LNCAP (cell line): ENCODE results near the gene PUS1.

Source experiments
- CTCF ChIP-seq: fragments of 450-650 bp; IDR thresholded peaks from 2 replicates; pipeline ENCODE4 v1.5.1; 2017; ENCODE audit warnings: mild to moderate bottlenecking

The PUS1 gene

DNA sequence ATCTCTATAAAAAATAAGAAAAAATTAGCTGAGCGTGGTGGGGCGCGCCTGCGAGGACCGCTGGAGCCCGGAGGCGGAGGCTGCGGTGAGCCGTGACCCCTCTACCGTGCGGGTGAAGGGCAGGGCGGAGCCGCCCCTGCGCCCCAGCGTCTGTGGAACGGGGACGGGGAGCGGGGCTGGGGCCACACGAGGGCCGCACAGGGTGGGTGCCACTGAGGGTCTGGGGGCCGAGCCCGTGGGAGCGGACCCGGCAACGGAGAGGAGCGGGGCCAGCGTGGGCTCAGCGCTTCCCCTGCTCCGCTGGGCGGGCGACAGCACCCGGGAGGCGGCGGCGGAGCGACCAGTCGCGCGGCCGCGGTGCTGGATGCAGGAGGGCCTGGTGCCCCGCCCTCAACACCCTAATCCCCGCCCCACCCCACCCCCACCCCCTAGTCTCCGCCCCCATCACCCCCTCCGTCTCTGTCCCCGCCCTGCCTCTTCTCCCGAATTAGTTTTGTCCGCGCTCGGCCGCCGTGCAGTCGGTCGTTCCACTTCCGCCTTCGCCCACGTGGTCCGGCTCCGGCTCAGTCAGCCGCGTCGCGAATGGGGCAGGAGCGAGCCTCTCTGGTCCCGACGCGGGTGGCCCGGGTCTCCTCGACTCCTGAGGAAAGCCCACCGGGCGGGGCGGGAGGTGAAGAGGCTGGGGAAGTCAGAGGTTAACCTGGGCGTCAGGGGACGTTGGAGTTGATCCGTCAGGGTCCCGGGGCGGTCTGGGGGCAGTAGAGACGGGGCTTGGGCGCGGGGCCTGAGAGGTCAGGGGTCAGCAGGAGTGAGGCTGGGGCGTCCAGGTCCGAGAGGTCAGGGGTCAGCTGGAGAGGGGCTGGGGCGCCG is at the start of gene PUS1:
Gene PUS1 (plus strand): TSS at position 566 of the 870 bp plus-strand sequence. CDS start 447 bp downstream, outside the sequence.
- TF ChIP-seq CTCF, result no peak

GRCh38 chr12:131882804-131883520 is 46.1 kb upstream of the PUS1 start:
- TF ChIP-seq CTCF, result no peak

- TF ChIP-seq CTCF, result no peak
These were observed 45.6 kb upstream of the PUS1 start for GRCh38 chr12:131883521-131883900.

DNA sequence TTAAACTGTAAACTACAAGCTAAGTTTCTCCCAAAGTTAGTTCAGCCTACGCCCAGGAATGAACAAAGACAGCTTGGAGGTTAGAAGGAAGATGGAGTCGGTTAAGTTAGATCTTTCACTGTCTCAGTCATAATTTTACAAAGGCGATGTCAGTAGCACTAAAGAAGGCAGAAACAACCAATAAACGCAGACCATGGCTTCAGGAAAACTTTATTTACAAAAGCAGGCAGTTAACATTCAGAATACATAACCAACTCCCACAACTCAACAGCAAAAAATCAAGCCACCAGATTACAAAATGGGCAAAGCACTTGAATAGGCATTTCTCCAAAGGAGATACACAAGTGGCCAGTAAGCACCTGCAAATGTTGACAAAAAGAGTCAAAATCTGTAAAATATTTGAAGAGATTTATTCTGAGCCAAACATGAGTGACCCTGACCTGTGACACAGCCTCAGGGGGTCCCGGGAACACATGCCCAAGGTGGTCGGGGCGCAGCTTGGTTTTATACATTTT is 43.5 kb upstream of the PUS1 start:
- TF ChIP-seq CTCF, result no peak

DNA sequence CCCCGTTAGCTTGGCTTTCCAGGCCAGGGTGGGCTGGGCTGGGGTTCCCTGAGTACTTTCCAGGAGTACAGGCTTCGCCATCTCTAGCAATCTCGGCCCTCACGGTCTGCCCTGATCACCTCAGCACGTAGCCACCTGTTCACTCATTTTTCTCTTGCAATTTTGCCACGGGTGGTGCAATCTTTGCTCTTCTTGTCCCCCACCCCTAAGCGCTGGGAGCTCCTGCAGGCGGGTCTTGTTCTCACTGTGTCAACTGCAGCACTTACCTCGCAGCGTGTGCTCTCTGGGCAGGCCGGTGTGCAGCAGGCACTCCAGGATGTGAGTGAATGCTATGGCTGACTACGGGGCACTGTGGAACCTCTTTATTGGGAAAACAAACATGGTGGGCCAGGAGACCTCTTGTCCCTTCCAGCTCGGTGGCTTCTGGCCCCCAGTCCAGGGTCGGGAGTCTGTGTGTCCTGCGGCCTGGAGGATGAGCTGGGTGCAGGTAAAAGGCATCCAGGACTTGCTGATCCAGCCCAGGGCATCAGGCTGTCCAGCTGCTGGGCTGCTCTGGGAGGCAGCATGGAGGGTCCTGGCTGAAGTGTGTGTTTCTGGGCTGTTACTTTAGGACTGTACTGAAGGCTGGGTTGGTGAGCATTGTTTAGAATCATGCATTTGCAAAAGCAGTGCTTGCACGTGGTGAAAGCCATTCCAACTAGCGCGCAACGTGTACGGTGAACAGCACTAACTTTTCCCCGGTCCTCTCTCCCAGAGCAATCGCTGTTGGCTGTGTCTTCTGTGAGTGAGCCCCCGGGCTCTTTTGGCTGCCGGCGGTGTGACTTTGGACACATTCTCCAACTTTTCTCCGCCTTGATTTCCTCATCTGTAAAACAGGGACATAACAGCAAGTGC is 36.1 kb upstream of the PUS1 start:
- TF ChIP-seq CTCF, result no peak

DNA sequence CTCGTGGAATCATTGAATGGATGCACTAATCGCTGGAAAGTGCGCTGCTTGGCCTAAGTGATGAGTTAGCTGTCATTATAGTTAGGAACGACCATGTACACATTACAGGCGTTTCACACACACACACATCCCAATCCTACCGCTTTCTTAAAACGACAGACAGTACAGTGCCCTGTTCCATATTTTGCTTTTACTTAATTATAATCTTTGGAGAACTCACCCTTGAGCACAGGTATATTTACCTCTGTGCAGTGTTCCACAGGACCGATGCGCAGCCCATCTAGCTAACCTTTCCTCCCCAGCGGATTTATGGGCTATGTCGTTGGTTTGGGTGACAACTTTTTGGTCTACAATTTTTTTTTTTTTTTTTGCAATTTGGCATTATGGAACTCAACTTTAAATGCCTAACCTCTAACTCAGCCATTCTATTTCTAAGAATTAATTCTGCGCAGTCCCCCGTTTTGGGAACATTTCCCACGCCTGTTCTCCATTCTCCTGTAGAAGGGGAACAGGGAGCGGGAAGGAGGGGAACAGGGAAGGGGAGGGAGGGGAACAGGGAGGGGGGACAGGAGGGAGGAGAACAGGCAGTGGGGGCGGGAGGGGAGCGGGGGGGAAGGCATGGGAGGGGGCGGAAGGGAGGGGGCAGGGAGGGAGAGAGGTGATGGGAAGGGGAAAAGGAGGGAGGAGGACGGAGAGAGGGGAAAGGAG is 35.3 kb upstream of the PUS1 start:
- no peak for TF ChIP-seq CTCF
